Measurements from ENCODE around the gene PLA2G12A.

Gene PLA2G12A

GRCh38 chr4:109723110-109723509 is 6.8 kb downstream of the PLA2G12A start:
- H3K4me3 ChIP-seq (ENCODE audit: low read length), result no peak overlapping the region
- H3K36me3 ChIP-seq (ENCODE audit: control insufficient read depth, insufficient read depth, low read length, severe bottlenecking), result no peaks in the 10 kb centered on the region
- no peak overlapping the region for H3K9ac ChIP-seq (ENCODE audit: low read length)
- no peaks in the 10 kb centered on the region for H3K27me3 ChIP-seq (replicated peaks; ENCODE audit: control insufficient read depth, insufficient read depth, low read length)
- DNase-seq (ENCODE audit: low read depth), result no peak
- no peaks in the 10 kb centered on the region for H3K9me3 ChIP-seq (ENCODE audit: control insufficient read depth, low read length)
- peaks cover 2% of the 10 kb centered on the region for H3K4me1 ChIP-seq (ENCODE audit: control insufficient read depth, insufficient read depth, low read length)

- no peak overlapping the region for H3K4me3 ChIP-seq (ENCODE audit: low read length)
- no peaks in the 10 kb centered on the region for H3K36me3 ChIP-seq (ENCODE audit: control insufficient read depth, insufficient read depth, low read length, severe bottlenecking)
Measured at GRCh38 chr4:109722357-109722756, 7.5 kb downstream of the PLA2G12A start.

GRCh38 chr4:109721033-109721432 is 8.8 kb downstream of the PLA2G12A start:
- Histone ChIP-seq H3K9ac (ENCODE audit: low read length) (no peak overlapping the region), H3K4me1 (ENCODE audit: control insufficient read depth, insufficient read depth, low read length) (no peaks in the 10 kb centered on the region), H3K9me3 (ENCODE audit: control insufficient read depth, low read length) (no peaks in the 10 kb centered on the region), H3K36me3 (ENCODE audit: control insufficient read depth, insufficient read depth, low read length, severe bottlenecking) (peaks cover 13% of the 10 kb centered on the region), H3K27me3 (replicated peaks; ENCODE audit: control insufficient read depth, insufficient read depth, low read length) (no peaks in the 10 kb centered on the region), H3K4me3 (ENCODE audit: low read length) (no peak overlapping the region)
- DNase-seq (ENCODE audit: low read depth), result no peak

More at GRCh38 chr4:109722357-109722756, 7.5 kb downstream of the PLA2G12A start:
- Histone ChIP-seq H3K9ac (ENCODE audit: low read length) (no peak overlapping the region), H3K4me1 (ENCODE audit: control insufficient read depth, insufficient read depth, low read length) (no peaks in the 10 kb centered on the region), H3K27me3 (replicated peaks; ENCODE audit: control insufficient read depth, insufficient read depth, low read length) (no peaks in the 10 kb centered on the region), H3K9me3 (ENCODE audit: control insufficient read depth, low read length) (no peaks in the 10 kb centered on the region)
- no peak for DNase-seq (ENCODE audit: low read depth)

- Histone ChIP-seq H3K9me3 (ENCODE audit: control insufficient read depth, low read length) (no peaks in the 10 kb centered on the region), H3K4me1 (ENCODE audit: control insufficient read depth, insufficient read depth, low read length) (no peaks in the 10 kb centered on the region), H3K36me3 (ENCODE audit: control insufficient read depth, insufficient read depth, low read length, severe bottlenecking) (peaks cover 17% of the 10 kb centered on the region), H3K4me3 (ENCODE audit: low read length) (no peak overlapping the region), H3K27me3 (replicated peaks; ENCODE audit: control insufficient read depth, insufficient read depth, low read length) (no peaks in the 10 kb centered on the region), H3K9ac (ENCODE audit: low read length) (no peak overlapping the region)
- DNase-seq (ENCODE audit: low read depth), result no peak
Measured at GRCh38 chr4:109719604-109720003, 10.3 kb downstream of the PLA2G12A start.

- peaks cover 18% of the 10 kb centered on the region for H3K36me3 ChIP-seq (ENCODE audit: control insufficient read depth, insufficient read depth, low read length, severe bottlenecking)
- no peak for DNase-seq (ENCODE audit: low read depth)
- peaks cover 5% of the 10 kb centered on the region for H3K4me1 ChIP-seq (ENCODE audit: control insufficient read depth, insufficient read depth, low read length)
- no peaks in the 10 kb centered on the region for H3K27me3 ChIP-seq (replicated peaks; ENCODE audit: control insufficient read depth, insufficient read depth, low read length)
- no peak overlapping the region for H3K4me3 ChIP-seq (ENCODE audit: low read length)
- no peak overlapping the region for H3K9ac ChIP-seq (ENCODE audit: low read length)
- H3K9me3 ChIP-seq (ENCODE audit: control insufficient read depth, low read length), result no peaks in the 10 kb centered on the region
Measured at GRCh38 chr4:109718759-109719158, 11.1 kb downstream of the PLA2G12A start.

GRCh38 chr4:109713500-109713899 is 16.4 kb downstream of the PLA2G12A start:
- Histone ChIP-seq H3K36me3 (ENCODE audit: control insufficient read depth, insufficient read depth, low read length, severe bottlenecking) (peaks cover 34% of the 10 kb centered on the region), H3K9me3 (ENCODE audit: control insufficient read depth, low read length) (no peaks in the 10 kb centered on the region), H3K4me1 (ENCODE audit: control insufficient read depth, insufficient read depth, low read length) (peaks cover 5% of the 10 kb centered on the region), H3K27me3 (replicated peaks; ENCODE audit: control insufficient read depth, insufficient read depth, low read length) (no peaks in the 10 kb centered on the region), H3K9ac (ENCODE audit: low read length) (no peak overlapping the region), H3K4me3 (ENCODE audit: low read length) (no peak overlapping the region)
- DNase-seq (ENCODE audit: low read depth), result no peak

GRCh38 chr4:109708990-109709389 is 20.9 kb downstream of the PLA2G12A start:
- Histone ChIP-seq H3K36me3 (ENCODE audit: control insufficient read depth, insufficient read depth, low read length, severe bottlenecking) (peaks cover 27% of the 10 kb centered on the region), H3K9me3 (ENCODE audit: control insufficient read depth, low read length) (no peaks in the 10 kb centered on the region), H3K4me1 (ENCODE audit: control insufficient read depth, insufficient read depth, low read length) (peaks cover 6% of the 10 kb centered on the region), H3K27me3 (replicated peaks; ENCODE audit: control insufficient read depth, insufficient read depth, low read length) (no peaks in the 10 kb centered on the region), H3K4me3 (ENCODE audit: low read length) (no peak overlapping the region), H3K9ac (ENCODE audit: low read length) (no peak overlapping the region)
- no peak for DNase-seq (ENCODE audit: low read depth)

- no peak overlapping the region for H3K9ac ChIP-seq (ENCODE audit: low read length)
- no peak overlapping the region for H3K4me3 ChIP-seq (ENCODE audit: low read length)
- no peaks in the 10 kb centered on the region for H3K27me3 ChIP-seq (replicated peaks; ENCODE audit: control insufficient read depth, insufficient read depth, low read length)
- no peaks in the 10 kb centered on the region for H3K9me3 ChIP-seq (ENCODE audit: control insufficient read depth, low read length)
- peaks cover 23% of the 10 kb centered on the region for H3K36me3 ChIP-seq (ENCODE audit: control insufficient read depth, insufficient read depth, low read length, severe bottlenecking)
- no peak for DNase-seq (ENCODE audit: low read depth)
- H3K4me1 ChIP-seq (ENCODE audit: control insufficient read depth, insufficient read depth, low read length), result peaks cover 11% of the 10 kb centered on the region
Measured at GRCh38 chr4:109708435-109708834, 21.4 kb downstream of the PLA2G12A start.

GRCh38 chr4:109703664-109704361 is 26.1 kb downstream of the PLA2G12A start:
- DNase-seq (ENCODE audit: low read depth), result peak; percentile 24
- Histone ChIP-seq H3K9me3 (ENCODE audit: control insufficient read depth, low read length) (no peaks in the 10 kb centered on the region), H3K4me1 (ENCODE audit: control insufficient read depth, insufficient read depth, low read length) (peaks cover 17% of the 10 kb centered on the region), H3K36me3 (ENCODE audit: control insufficient read depth, insufficient read depth, low read length, severe bottlenecking) (peaks cover 11% of the 10 kb centered on the region), H3K4me3 (ENCODE audit: low read length) (peak overlapping the region; percentile 93), H3K9ac (ENCODE audit: low read length) (peak overlapping the region; percentile 88), H3K27me3 (replicated peaks; ENCODE audit: control insufficient read depth, insufficient read depth, low read length) (no peaks in the 10 kb centered on the region)

- peak; percentile 90 for DNase-seq (ENCODE audit: low read depth)
- peak within 1 kb of the TSS; percentile 93 for H3K4me3 ChIP-seq (ENCODE audit: low read length)
- peaks cover 6% of the 10 kb centered on the region for H3K36me3 ChIP-seq (ENCODE audit: control insufficient read depth, insufficient read depth, low read length, severe bottlenecking)
- no peaks in the 10 kb centered on the region for H3K27me3 ChIP-seq (replicated peaks; ENCODE audit: control insufficient read depth, insufficient read depth, low read length)
- H3K9ac ChIP-seq (ENCODE audit: low read length), result peak within 1 kb of the TSS; percentile 88
- no peaks in the 10 kb centered on the region for H3K9me3 ChIP-seq (ENCODE audit: control insufficient read depth, low read length)
- peaks cover 17% of the 10 kb centered on the region for H3K4me1 ChIP-seq (ENCODE audit: control insufficient read depth, insufficient read depth, low read length)
Measured at GRCh38 chr4:109702950-109703663, 26.8 kb downstream of the PLA2G12A start, which contains the start of gene CASP6. Gene CASP6, minus strand, starts transcription at chr4:109703445. Its CDS starts 50 bp downstream, at chr4:109703395.

GRCh38 chr4:109701566-109702410 is 28.1 kb downstream of the PLA2G12A start:
- DNase-seq (ENCODE audit: low read depth), result peak; percentile 6
- Histone ChIP-seq H3K36me3 (ENCODE audit: control insufficient read depth, insufficient read depth, low read length, severe bottlenecking) (peaks cover 5% of the 10 kb centered on the region), H3K9me3 (ENCODE audit: control insufficient read depth, low read length) (no peaks in the 10 kb centered on the region), H3K9ac (ENCODE audit: low read length) (peak overlapping the region; percentile 88), H3K27me3 (replicated peaks; ENCODE audit: control insufficient read depth, insufficient read depth, low read length) (no peaks in the 10 kb centered on the region), H3K4me1 (ENCODE audit: control insufficient read depth, insufficient read depth, low read length) (peaks cover 17% of the 10 kb centered on the region), H3K4me3 (ENCODE audit: low read length) (peak overlapping the region; percentile 93)
